Measurements from ENCODE around the gene BHLHA15.

DNA sequence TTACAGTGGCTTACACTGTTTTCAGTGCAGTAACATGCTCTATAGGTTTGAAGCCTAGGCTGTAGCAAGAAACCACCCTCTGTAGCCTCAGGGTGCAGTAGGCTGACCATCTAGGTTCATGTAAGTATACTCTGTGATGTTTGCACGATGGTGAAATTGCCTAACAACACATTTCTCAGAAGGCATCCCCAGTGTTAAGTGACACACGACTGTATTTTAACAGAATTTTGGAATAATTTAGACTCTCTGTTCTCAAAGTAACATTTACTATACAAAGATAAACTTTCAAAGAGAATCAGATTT lies 44.6 kb upstream of the BHLHA15 start:
- TF ChIP-seq, protein P1, sequence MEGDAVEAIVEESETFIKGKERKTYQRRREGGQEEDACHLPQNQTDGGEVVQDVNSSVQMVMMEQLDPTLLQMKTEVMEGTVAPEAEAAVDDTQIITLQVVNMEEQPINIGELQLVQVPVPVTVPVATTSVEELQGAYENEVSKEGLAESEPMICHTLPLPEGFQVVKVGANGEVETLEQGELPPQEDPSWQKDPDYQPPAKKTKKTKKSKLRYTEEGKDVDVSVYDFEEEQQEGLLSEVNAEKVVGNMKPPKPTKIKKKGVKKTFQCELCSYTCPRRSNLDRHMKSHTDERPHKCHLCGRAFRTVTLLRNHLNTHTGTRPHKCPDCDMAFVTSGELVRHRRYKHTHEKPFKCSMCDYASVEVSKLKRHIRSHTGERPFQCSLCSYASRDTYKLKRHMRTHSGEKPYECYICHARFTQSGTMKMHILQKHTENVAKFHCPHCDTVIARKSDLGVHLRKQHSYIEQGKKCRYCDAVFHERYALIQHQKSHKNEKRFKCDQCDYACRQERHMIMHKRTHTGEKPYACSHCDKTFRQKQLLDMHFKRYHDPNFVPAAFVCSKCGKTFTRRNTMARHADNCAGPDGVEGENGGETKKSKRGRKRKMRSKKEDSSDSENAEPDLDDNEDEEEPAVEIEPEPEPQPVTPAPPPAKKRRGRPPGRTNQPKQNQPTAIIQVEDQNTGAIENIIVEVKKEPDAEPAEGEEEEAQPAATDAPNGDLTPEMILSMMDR (IDR thresholded peaks at IDR 0.05): no peak
- no peak for TF ChIP-seq EP300 (IDR thresholded peaks at IDR 0.05)
